Loucy (cell line): ENCODE data around the gene CEP170.
"Not testable (repeated sequence)": the region's sequence is repeated elsewhere in the genome, so short reads cannot be mapped to it uniquely, and the experiment has no call there.

ENCODE experiments used
- H2AFZ ChIP-seq: fragments of 200-600 bp; sonication (generic); 2 replicates; pipeline ENCODE4 v1.6.0; 2016; ENCODE audit warnings: antibody characterized with exemption, mild to moderate bottlenecking, low read length, moderate library complexity
- H3F3A ChIP-seq: fragments of 200-600 bp; 2 replicates; pipeline ENCODE4 v1.6.0; 2016; ENCODE audit warnings: antibody characterized with exemption, low read depth, mild to moderate bottlenecking
- H3K27me3 ChIP-seq: fragments of 200-600 bp; sonication (generic); 2 replicates; pipeline ENCODE4 v1.6.1; 2014; ENCODE audit warnings: low read length, mild to moderate bottlenecking; ENCODE audit not compliant: insufficient read depth, poor library complexity, severe bottlenecking
- H3K36me3 ChIP-seq: fragments of 200-600 bp; sonication (generic); 2 replicates; pipeline ENCODE4 v1.6.1; 2016; ENCODE audit warnings: low read length; ENCODE audit not compliant: insufficient read depth
- H3K4me1 ChIP-seq: fragments of 200-600 bp; sonication (generic); 2 replicates; pipeline ENCODE4 v1.5.1; 2014; ENCODE audit warnings: low read length, mild to moderate bottlenecking; ENCODE audit not compliant: insufficient read depth, poor library complexity, severe bottlenecking
- H3K4me2 ChIP-seq: fragments of 200-600 bp; sonication (generic); 2 replicates; pipeline ENCODE4 v1.6.0; 2014; ENCODE audit warnings: antibody characterized with exemption, low read length, low read depth, mild to moderate bottlenecking; ENCODE audit not compliant: poor library complexity, severe bottlenecking
- H3K4me3 ChIP-seq: fragments of 200-600 bp; sonication (generic); 2 replicates; pipeline ENCODE4 v1.5.1; 2014; ENCODE audit warnings: low read length, mild to moderate bottlenecking, mixed read lengths; ENCODE audit not compliant: poor library complexity, severe bottlenecking
- H3K79me2 ChIP-seq: fragments of 200-600 bp; sonication (generic); 2 replicates; pipeline ENCODE4 v1.6.1; 2014; ENCODE audit warnings: low read length; ENCODE audit not compliant: insufficient read depth
- H3K9ac ChIP-seq: fragments of 200-600 bp; sonication (generic); 2 replicates; pipeline ENCODE4 v1.6.0; 2014; ENCODE audit warnings: mild to moderate bottlenecking, low read depth, low read length, moderate library complexity; ENCODE audit not compliant: poor library complexity, severe bottlenecking
- H3K9me2 ChIP-seq: fragments of 200-600 bp; sonication (generic); replicated peaks from 2 replicates; pipeline ENCODE4 v1.6.1; 2016; ENCODE audit warnings: low read depth, low read length, mixed read lengths
- H3K9me3 ChIP-seq: fragments of 200-600 bp; sonication (generic); 2 replicates; pipeline ENCODE4 v1.6.1; 2014; ENCODE audit warnings: mild to moderate bottlenecking, antibody characterized with exemption, low read length, low read depth; ENCODE audit not compliant: insufficient read depth
- H4K20me1 ChIP-seq: fragments of 200-600 bp; sonication (generic); 2 replicates; pipeline ENCODE4 v1.6.0; 2014; ENCODE audit warnings: antibody characterized with exemption, low read length, mild to moderate bottlenecking; ENCODE audit not compliant: insufficient read depth, poor library complexity, severe bottlenecking
- EZH2phosphoT487 ChIP-seq: fragments of 200-600 bp; IDR thresholded peaks from 2 replicates; pipeline ENCODE4 v1.6.1; 2018; ENCODE audit warnings: antibody characterized with exemption, mild to moderate bottlenecking, moderate library complexity, borderline replicate concordance
- TF ChIP-seq, protein P1 (sequence below): fragments of 200-600 bp; sonication (generic); conservative IDR thresholded peaks from 2 replicates; pipeline ENCODE4 v1.5.1; 2014; ENCODE audit warnings: mild to moderate bottlenecking, antibody characterized with exemption, low read length

CEP170 gene

DNA sequence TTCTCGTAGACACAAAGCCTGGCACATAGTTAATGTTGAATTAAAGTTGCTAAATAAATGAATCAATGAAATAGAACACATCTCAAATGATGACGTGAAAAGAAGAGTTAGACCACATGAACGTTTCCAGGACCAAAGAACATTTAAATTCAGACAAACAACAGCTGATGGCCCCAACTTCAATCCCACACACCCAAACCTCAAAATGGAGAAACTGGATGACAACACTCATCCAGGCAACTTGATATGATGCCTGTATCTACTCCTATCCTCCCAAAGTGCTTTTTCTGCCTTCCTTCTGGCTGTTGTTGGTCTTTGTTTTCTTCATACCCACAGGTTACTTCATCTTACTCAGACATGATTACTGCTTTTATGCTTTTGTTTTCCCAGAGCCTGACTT, 71.9 kb downstream of the CEP170 start:
- not testable (repeated sequence) for H3F3A ChIP-seq, H3K4me2 ChIP-seq, H3K27me3 ChIP-seq, H3K9ac ChIP-seq, H3K9me2 ChIP-seq, H4K20me1 ChIP-seq, H2AFZ ChIP-seq, H3K9me3 ChIP-seq, H3K4me1 ChIP-seq, H3K79me2 ChIP-seq, H3K4me3 ChIP-seq
- peaks cover 23% of the 10 kb centered on the region; the same call in 1 of the 2 replicates for H3K36me3 ChIP-seq

GRCh38 chr1:243179720-243180119, 75.4 kb downstream of the CEP170 start:
- Histone ChIP-seq H3K36me3 (0 out of 2 replicates have a peak, but pooled peaks cover under 1% of the 10 kb centered on the region), H3K4me3 (no peak overlapping the region), H3K79me2 (no peaks in the 10 kb centered on the region)

GRCh38 chr1:243177792-243178191, 77.3 kb downstream of the CEP170 start:
- not testable (repeated sequence) for H2AFZ ChIP-seq, H3K9me2 ChIP-seq, H4K20me1 ChIP-seq

More at GRCh38 chr1:243179720-243180119, 75.4 kb downstream of the CEP170 start:
- H3F3A ChIP-seq = no peaks in the 10 kb centered on the region
- TF ChIP-seq EZH2phosphoT487 = no peak
- TF ChIP-seq, protein P1, sequence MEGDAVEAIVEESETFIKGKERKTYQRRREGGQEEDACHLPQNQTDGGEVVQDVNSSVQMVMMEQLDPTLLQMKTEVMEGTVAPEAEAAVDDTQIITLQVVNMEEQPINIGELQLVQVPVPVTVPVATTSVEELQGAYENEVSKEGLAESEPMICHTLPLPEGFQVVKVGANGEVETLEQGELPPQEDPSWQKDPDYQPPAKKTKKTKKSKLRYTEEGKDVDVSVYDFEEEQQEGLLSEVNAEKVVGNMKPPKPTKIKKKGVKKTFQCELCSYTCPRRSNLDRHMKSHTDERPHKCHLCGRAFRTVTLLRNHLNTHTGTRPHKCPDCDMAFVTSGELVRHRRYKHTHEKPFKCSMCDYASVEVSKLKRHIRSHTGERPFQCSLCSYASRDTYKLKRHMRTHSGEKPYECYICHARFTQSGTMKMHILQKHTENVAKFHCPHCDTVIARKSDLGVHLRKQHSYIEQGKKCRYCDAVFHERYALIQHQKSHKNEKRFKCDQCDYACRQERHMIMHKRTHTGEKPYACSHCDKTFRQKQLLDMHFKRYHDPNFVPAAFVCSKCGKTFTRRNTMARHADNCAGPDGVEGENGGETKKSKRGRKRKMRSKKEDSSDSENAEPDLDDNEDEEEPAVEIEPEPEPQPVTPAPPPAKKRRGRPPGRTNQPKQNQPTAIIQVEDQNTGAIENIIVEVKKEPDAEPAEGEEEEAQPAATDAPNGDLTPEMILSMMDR = no peak
- H3K9me2 ChIP-seq = no peaks in the 10 kb centered on the region
- H2AFZ ChIP-seq = no peak overlapping the region
- H3K9me3 ChIP-seq = no peaks in the 10 kb centered on the region
- no peak overlapping the region for H3K4me2 ChIP-seq
- no peak overlapping the region for H3K9ac ChIP-seq
- no peaks in the 10 kb centered on the region for H3K27me3 ChIP-seq
- H4K20me1 ChIP-seq = no peaks in the 10 kb centered on the region
- H3K4me1 ChIP-seq = no peaks in the 10 kb centered on the region

GRCh38 chr1:243173758-243174369, 81.2 kb downstream of the CEP170 start:
- not testable (repeated sequence) for H2AFZ ChIP-seq, H3K27me3 ChIP-seq, H3K4me3 ChIP-seq, H3K9me3 ChIP-seq, H3K9me2 ChIP-seq, H3F3A ChIP-seq, H3K79me2 ChIP-seq, H4K20me1 ChIP-seq, H3K36me3 ChIP-seq, H3K9ac ChIP-seq, H3K4me2 ChIP-seq, H3K4me1 ChIP-seq

More at GRCh38 chr1:243177792-243178191, 77.3 kb downstream of the CEP170 start:
- not testable (repeated sequence) for H3K4me3 ChIP-seq, H3K27me3 ChIP-seq, H3K36me3 ChIP-seq, H3K79me2 ChIP-seq, H3F3A ChIP-seq, H3K9me3 ChIP-seq, H3K9ac ChIP-seq, H3K4me1 ChIP-seq, H3K4me2 ChIP-seq

GRCh38 chr1:243164911-243165310, 90.2 kb downstream of the CEP170 start:
- not testable (repeated sequence) for H3F3A ChIP-seq, H3K9me3 ChIP-seq, H3K79me2 ChIP-seq, H3K9me2 ChIP-seq, H3K4me2 ChIP-seq, H2AFZ ChIP-seq, H3K27me3 ChIP-seq, H3K4me1 ChIP-seq, H4K20me1 ChIP-seq, H3K36me3 ChIP-seq, H3K9ac ChIP-seq, H3K4me3 ChIP-seq

- not testable (repeated sequence) for H3K4me3 ChIP-seq, H3K4me1 ChIP-seq, H3K9ac ChIP-seq, H2AFZ ChIP-seq, H4K20me1 ChIP-seq, H3K9me2 ChIP-seq, H3K4me2 ChIP-seq, H3K27me3 ChIP-seq, H3F3A ChIP-seq, H3K36me3 ChIP-seq, H3K79me2 ChIP-seq, H3K9me3 ChIP-seq
Measured at GRCh38 chr1:243150906-243151305, 104.2 kb downstream of the CEP170 start.

DNA sequence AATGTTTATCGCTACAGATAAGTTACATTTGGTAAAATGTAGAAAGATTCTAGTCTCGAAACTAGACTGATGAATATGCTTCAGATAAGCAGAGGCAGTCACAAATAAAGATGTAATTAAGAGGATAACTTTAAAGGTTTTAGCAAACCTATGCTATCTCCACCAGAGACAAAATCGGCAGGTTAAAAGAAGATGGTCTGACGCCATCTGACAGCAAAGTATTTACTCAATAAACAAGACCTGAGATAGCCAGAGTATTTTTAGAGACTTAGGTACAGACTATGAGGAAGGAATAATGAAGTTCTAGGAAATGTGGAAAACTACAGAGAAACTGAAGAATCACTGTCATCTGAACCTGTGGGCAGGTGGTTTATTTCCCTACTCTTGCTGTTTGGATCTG, 106.0 kb downstream of the CEP170 start:
- not testable (repeated sequence) for H3K4me1 ChIP-seq, H4K20me1 ChIP-seq, H3K9me3 ChIP-seq, H2AFZ ChIP-seq, H3K79me2 ChIP-seq, H3K4me2 ChIP-seq, H3K36me3 ChIP-seq, H3K27me3 ChIP-seq, H3K9me2 ChIP-seq, H3K4me3 ChIP-seq, H3F3A ChIP-seq, H3K9ac ChIP-seq
